H1 (cell line): ENCODE results near the gene DOCK3. TPM values are rescaled to one million over a fixed set of nuclear protein-coding genes. Genes with fewer than 3 reads are reported as not detected.
A peak's percentile ranks its signal among the peaks of the same experiment; 100 is the strongest.

Experiments
- CTCF ChIA-PET: fragments of 300-600 bp; sonication (Branson Sonifier 250); formaldehyde crosslinking; loops from one replicate; lab custom pipeline; 2021; ENCODE audit not compliant: partially characterized antibody; lab: Charles Lee
- POLR2A ChIA-PET: fragments of 300-600 bp; sonication (Branson Sonifier 250); formaldehyde crosslinking; loops from one replicate; lab custom pipeline; 2021; ENCODE audit warnings: inconsistent platforms; ENCODE audit not compliant: partially characterized antibody; lab: Charles Lee
- DNase-seq, 2 experiments: peaks; one replicate each; pipeline versions ENCODE4 v3.0.0 to v3.0.0-alpha.2; 2010 to 2022; ENCODE audit warnings: low spot score in 2 of 2, low read depth in 1 of 2, mixed read lengths in 1 of 2
- FAIRE-seq: peaks from 2 replicates; lab custom pipeline; 2011; peaks lifted over from hg19 to GRCh38; lab: Jason Lieb, UNC
- H2AFZ ChIP-seq: 2 replicates; pipeline ENCODE4 v1.8.1; 2012; ENCODE audit warnings: low read length, inconsistent platforms
- H2AK5ac ChIP-seq: 2 replicates; pipeline ENCODE4 v1.6.1; 2013; ENCODE audit warnings: low read depth, low read length
- H2BK120ac ChIP-seq: replicated peaks from 2 replicates; pipeline ENCODE3; 2013; ENCODE audit warnings: low read depth, low read length, inconsistent platforms
- H2BK12ac ChIP-seq: 2 replicates; pipeline ENCODE4 v1.6.1; 2013; ENCODE audit warnings: low read depth, low read length
- H2BK15ac ChIP-seq: 2 replicates; pipeline ENCODE4 v1.6.1; 2013; ENCODE audit warnings: low read length
- H2BK20ac ChIP-seq: 2 replicates; pipeline ENCODE4 v1.6.1; 2013; ENCODE audit warnings: low read length
- H2BK5ac ChIP-seq: 2 replicates; pipeline ENCODE4 v1.6.1; 2013; ENCODE audit warnings: low read depth, low read length
- H3K14ac ChIP-seq: 2 replicates; pipeline ENCODE4 v1.6.1; 2013; ENCODE audit warnings: inconsistent platforms; ENCODE audit not compliant: insufficient read length
- H3K18ac ChIP-seq: 2 replicates; pipeline ENCODE4 v1.6.1; 2013; ENCODE audit warnings: low read length; ENCODE audit errors: extremely low read depth
- H3K23ac ChIP-seq: 2 replicates; pipeline ENCODE4 v1.6.1; 2013; ENCODE audit warnings: inconsistent platforms; ENCODE audit not compliant: insufficient read length
- H3K23me2 ChIP-seq: 2 replicates; pipeline ENCODE4 v1.6.1; 2013; ENCODE audit warnings: low read depth, low read length
- H3K27ac ChIP-seq: 2 replicates; pipeline ENCODE4 v1.6.1; 2011; ENCODE audit warnings: low read depth, low read length, inconsistent platforms
- H3K27me3 ChIP-seq, 4 experiments: replicated peaks in 1 of 4; 1 replicate in 1 of 4; 2 replicates in 3 of 4; pipeline versions ENCODE4 v1.6.1 to v1.8.1; 2011 to 2013; ENCODE audit warnings: low read length in 3 of 4, mild to moderate bottlenecking in 3 of 4, inconsistent platforms in 2 of 4, mixed read lengths in 2 of 4, moderate library complexity in 1 of 4; ENCODE audit not compliant: control insufficient read depth in 3 of 4, insufficient read depth in 3 of 4; ENCODE audit errors: extremely low read depth in 1 of 4
- H3K36me3 ChIP-seq, 4 experiments: 2 replicates each; pipeline versions ENCODE4 v1.6.1 to v1.8.1; 2011 to 2013; ENCODE audit warnings: mild to moderate bottlenecking in 4 of 4, low read length in 3 of 4, moderate library complexity in 2 of 4, control low read depth in 1 of 4, inconsistent platforms in 1 of 4; ENCODE audit not compliant: insufficient read depth in 4 of 4, control insufficient read depth in 2 of 4
- H3K4ac ChIP-seq: replicated peaks from 2 replicates; pipeline ENCODE3; 2013; ENCODE audit warnings: low read length, low read depth, mixed read lengths, inconsistent platforms; ENCODE audit not compliant: insufficient read length
- H3K4me1 ChIP-seq, 4 experiments: replicated peaks in 1 of 4; 1 replicate in 1 of 4; 2 replicates in 3 of 4; pipeline versions ENCODE4 v1.6.1 to v1.8.1; 2011 to 2013; ENCODE audit warnings: low read length in 3 of 4, inconsistent platforms in 2 of 4, mixed read lengths in 1 of 4; ENCODE audit not compliant: insufficient read depth in 4 of 4, control insufficient read depth in 3 of 4
- H3K4me2 ChIP-seq, 2 experiments: 2 replicates each; pipeline versions ENCODE4 v1.6.1 to v1.8.1; 2011 to 2013; ENCODE audit warnings: low read depth in 2 of 2, low read length in 2 of 2, control low read depth in 1 of 2, inconsistent platforms in 1 of 2, mild to moderate bottlenecking in 1 of 2; ENCODE audit not compliant: insufficient read depth in 1 of 2
- H3K4me3 ChIP-seq, 4 experiments: fragments of 200-600, 300-600 bp in 1 of 4; sonication (generic), shearing (Covaris generic), sonication (Bioruptor Twin) in 1 of 4; 2 replicates each; pipeline versions ENCODE4 v1.5.1 to v1.8.1; 2011 to 2016; ENCODE audit warnings: low read length in 4 of 4, low read depth in 3 of 4, control low read depth in 2 of 4, inconsistent platforms in 2 of 4, mild to moderate bottlenecking in 2 of 4, mixed read lengths in 1 of 4, moderate library complexity in 1 of 4; ENCODE audit not compliant: insufficient read depth in 2 of 4; ENCODE audit errors: extremely low read depth in 1 of 4
- H3K56ac ChIP-seq: replicated peaks from 2 replicates; pipeline ENCODE3; 2013; ENCODE audit warnings: low read depth, mild to moderate bottlenecking, mixed read lengths, low read length, inconsistent platforms; ENCODE audit not compliant: insufficient read length
- H3K79me1 ChIP-seq: 2 replicates; pipeline ENCODE4 v1.6.1; 2013; ENCODE audit warnings: low read depth, low read length, control low read depth
- H3K79me2 ChIP-seq, 2 experiments: 2 replicates each; pipeline versions ENCODE4 v1.6.1 to v1.8.1; 2012 to 2013; ENCODE audit warnings: low read length in 2 of 2, mild to moderate bottlenecking in 2 of 2, inconsistent platforms in 1 of 2; ENCODE audit not compliant: insufficient read depth in 2 of 2, control insufficient read depth in 1 of 2
- H3K9ac ChIP-seq, 4 experiments: replicated peaks in 1 of 4; 1 replicate in 1 of 4; 2 replicates in 3 of 4; pipeline versions ENCODE4 v1.6.1 to v1.8.1; 2011 to 2013; ENCODE audit warnings: low read depth in 3 of 4, low read length in 3 of 4, control low read depth in 2 of 4, mild to moderate bottlenecking in 2 of 4, moderate library complexity in 2 of 4, inconsistent platforms in 1 of 4; ENCODE audit errors: extremely low read depth in 1 of 4
- H3K9me3 ChIP-seq, 2 experiments: 2 replicates each; pipeline versions ENCODE4 v1.6.1 to v1.8.1; 2012 to 2013; ENCODE audit warnings: mild to moderate bottlenecking in 2 of 2, moderate library complexity in 2 of 2, control low read depth in 1 of 2, inconsistent platforms in 1 of 2, low read depth in 1 of 2, low read length in 1 of 2, mixed read lengths in 1 of 2; ENCODE audit not compliant: insufficient read depth in 2 of 2
- H4K20me1 ChIP-seq, 2 experiments: replicated peaks in 1 of 2; 2 replicates each; pipeline versions ENCODE3 to v1.8.1; 2011 to 2013; ENCODE audit warnings: inconsistent platforms in 2 of 2, low read length in 2 of 2, mild to moderate bottlenecking in 1 of 2; ENCODE audit not compliant: insufficient read depth in 2 of 2, control insufficient read depth in 1 of 2
- H4K5ac ChIP-seq: 2 replicates; pipeline ENCODE4 v1.6.1; 2013; ENCODE audit warnings: low read length, low read depth, mixed read lengths, inconsistent platforms; ENCODE audit not compliant: insufficient read length
- H4K8ac ChIP-seq: 2 replicates; pipeline ENCODE4 v1.8.0; 2013; ENCODE audit warnings: mild to moderate bottlenecking, moderate library complexity, low read length, inconsistent platforms; ENCODE audit not compliant: insufficient read depth; ENCODE audit errors: extremely low read depth
- H4K91ac ChIP-seq: replicated peaks from 2 replicates; pipeline ENCODE3; 2013; ENCODE audit warnings: low read length, mixed read lengths, inconsistent platforms; ENCODE audit not compliant: insufficient read length
- ASH2L ChIP-seq: fragments of 200-600, 300-600 bp; sonication (generic); IDR thresholded peaks from one replicate; pipeline ENCODE4 v1.7.1; 2017; ENCODE audit warnings: low read length
- BRCA1 ChIP-seq: IDR thresholded peaks from 2 replicates; pipeline ENCODE4 v1.6.1; 2012; ENCODE audit warnings: low read depth, low read length, improper control_type of control experiment
- EZH2 ChIP-seq: fragments of 200-600 bp; sonication (generic); IDR thresholded peaks from 2 replicates; pipeline ENCODE4 v1.7.1; 2012; ENCODE audit warnings: low read depth, mild to moderate bottlenecking, moderate library complexity, low read length, inconsistent platforms; ENCODE audit not compliant: severe bottlenecking
- HDAC2 ChIP-seq, 2 experiments: fragments of 300-600 bp in 1 of 2; sonication (generic) in 1 of 2; IDR thresholded peaks; 2 replicates each; pipeline ENCODE4 v1.6.1; 2011 to 2012; ENCODE audit warnings: low read depth in 2 of 2, low read length in 2 of 2, mild to moderate bottlenecking in 2 of 2, moderate library complexity in 2 of 2, borderline replicate concordance in 1 of 2, inconsistent platforms in 1 of 2
- NANOG ChIP-seq: IDR thresholded peaks from 2 replicates; pipeline ENCODE4 v1.6.1; 2011; ENCODE audit warnings: low read length, low read depth, mild to moderate bottlenecking, inconsistent platforms; ENCODE audit not compliant: insufficient read depth, poor library complexity, severe bottlenecking
- NRF1 ChIP-seq: IDR thresholded peaks from 2 replicates; pipeline ENCODE4 v1.6.1; 2011; ENCODE audit warnings: mild to moderate bottlenecking, low read depth, low read length, improper control_type of control experiment
- RAD21 ChIP-seq, 2 experiments: IDR thresholded peaks in 1 of 2; conservative IDR thresholded peaks in 1 of 2; 2 replicates each; pipeline ENCODE4 v1.6.1; 2011; ENCODE audit warnings: low read depth in 2 of 2, low read length in 2 of 2, improper control_type of control experiment in 1 of 2, inconsistent platforms in 1 of 2, mild to moderate bottlenecking in 1 of 2, moderate library complexity in 1 of 2
- SIN3A ChIP-seq, 2 experiments: IDR thresholded peaks in 1 of 2; conservative IDR thresholded peaks in 1 of 2; 2 replicates each; pipeline ENCODE4 v1.6.1; 2011 to 2012; ENCODE audit warnings: low read length in 2 of 2, improper control_type of control experiment in 1 of 2, low read depth in 1 of 2, mild to moderate bottlenecking in 1 of 2
- WGBS, 2 experiments: shearing (Covaris generic) in 1 of 2; methylation state at CpG; one replicate each; pipeline versions ENCODE4 v1.1.6 to v1.1.7; 2013 to 2015; ENCODE audit warnings: low lambda C conversion rate in 2 of 2, mixed read lengths in 2 of 2, inconsistent platforms in 1 of 2, low coverage in 1 of 2, missing lambda C conversion rate in 1 of 2; ENCODE audit not compliant: insufficient replicate concordance in 2 of 2, insufficient coverage in 1 of 2, insufficient read length in 1 of 2; ENCODE audit errors: extremely low coverage in 1 of 2, missing lambda C conversion rate in 1 of 2; 5-methylcytosine and 5-hydroxymethylcytosine counted together
- polyA plus RNA-seq, 7 experiments: library from polyadenylated mRNA; depleted of rRNA in 3 of 7; stranded (reverse) in 5 of 7; unstranded in 2 of 7; fragments of >200 nt in 5 of 7; fragments of 200-250 nt in 2 of 7; gene quantifications; 1 replicate in 5 of 7; 2 replicates in 1 of 7; 4 replicates in 1 of 7; pipeline versions ENCODE4 v1.2.1 to v1.2.3, GENCODE V29; 2011 to 2013; ENCODE audit warnings: missing spikeins in 2 of 7, mixed read lengths in 2 of 7
- total RNA-seq: library from RNA; stranded (reverse); fragmentation: NEBNext Ultra II Directional; extraction: Animal tissue kit (Norgen Biotek cat#: 25700); gene quantifications from 2 replicates; pipeline ENCODE4 v1.2.1, GENCODE V29; 2021
- TF ChIP-seq, protein P1 (sequence below), 3 experiments: IDR thresholded peaks; 1 replicate in 2 of 3; 2 replicates in 1 of 3; pipeline versions ENCODE4 v1.5.1 to v1.6.1; 2011; ENCODE audit warnings: low read length in 3 of 3, mild to moderate bottlenecking in 3 of 3, inconsistent platforms in 2 of 3, low read depth in 1 of 3, moderate library complexity in 1 of 3; ENCODE audit not compliant: insufficient read depth in 1 of 3; ENCODE audit errors: control extremely low read depth in 1 of 3

Gene DOCK3
- total and polyA plus RNA-seq, 2 of the 8 experiments (the other 6 are each of a cell fraction or from before 2014, with no cell fraction given), result 2.7 to 5.0 TPM

GRCh38 chr3:50637945-50638344 is 36.8 kb upstream of the DOCK3 start:
- Histone ChIP-seq H3K4me2 (no peak overlapping the region), H4K5ac (no peak overlapping the region), H3K4me1 (peaks cover 2 to 15% (median 8%) of the 10 kb centered on the region in 4 experiments; a peak in 6 of 7 replicates), H4K8ac (no peak overlapping the region), H3K27ac (no peak overlapping the region), H2BK12ac (0 out of 2 replicates have a peak overlapping the region, but pooled peaks have one; percentile 17), H4K91ac (no peak overlapping the region), H3K4me3 (no peak overlapping the region), H3K9ac (no peak overlapping the region), H3K23ac (no peak overlapping the region), H2BK5ac (no peak overlapping the region; the same call in 1 of the 2 replicates), H3K56ac (no peak overlapping the region), H3K36me3 (peaks cover 0 to 14% (median 0%) of the 10 kb centered on the region in 4 experiments; a peak in 3 of 8 replicates), H3K79me2 (peaks cover 0 to 12% of the 10 kb centered on the region in 2 experiments; a peak in 1 of 4 replicates), H2BK15ac (no peak overlapping the region), H4K20me1 (peaks cover 3 to 19% of the 10 kb centered on the region in 2 experiments), H3K23me2 (0 out of 2 replicates have a peak, but pooled peaks cover 1% of the 10 kb centered on the region), H2BK120ac (no peak overlapping the region), H2AFZ (no peak overlapping the region), H3K14ac (no peak overlapping the region), H3K4ac (no peak overlapping the region), H3K27me3 (no peaks in the 10 kb centered on the region), H3K18ac (no peak overlapping the region), H3K9me3 (no peaks in the 10 kb centered on the region), H2AK5ac (no peak overlapping the region; the same call in 1 of the 2 replicates), H3K79me1 (peaks cover 16% of the 10 kb centered on the region; the same call in 1 of the 2 replicates), H2BK20ac (no peak overlapping the region; the same call in 1 of the 2 replicates)
- 87% methylated on average over 3 of the region's 3 CpGs; no CpG with 5 or more reads in 1 of the 2 experiments for WGBS, 2 experiments
- DNase-seq (no peak), FAIRE-seq (no peak)
- CTCF ChIA-PET, result interaction anchor here (1.2 to 63.8 kb wide), 3 partner anchors 12 to 672 kb away, joined by 3 to 1262 read pairs (median 1262); partner anchors contain the start of genes CISH, DOCK3 and MAPKAPK3
- POLR2A ChIA-PET, result interaction anchor here (0.9 to 1.3 kb wide), 2 partner anchors 10 to 12 kb away, joined by 3 to 6 read pairs; no protein-coding TSS in a partner anchor
- no peak for TF ChIP-seq EZH2
- no peak for TF ChIP-seq HDAC2 (IDR thresholded peaks at IDR 0.05; ENCODE audit: borderline replicate concordance in 1 of 2, low read depth in 2 of 2, low read length in 2 of 2)
- no peak for TF ChIP-seq NRF1
- TF ChIP-seq NANOG, result no peak
- no peak for TF ChIP-seq RAD21 (IDR thresholded peaks at IDR 0.05 in 1 of 2, conservative IDR thresholded peaks at IDR 0.05 in 1 of 2; ENCODE audit: low read depth in 2 of 2, low read length in 2 of 2)
- TF ChIP-seq ASH2L, result no peak
- no peak for TF ChIP-seq BRCA1
- no peak for TF ChIP-seq SIN3A (conservative IDR thresholded peaks at IDR 0.05 in 1 of 2, IDR thresholded peaks at IDR 0.05 in 1 of 2; ENCODE audit: low read depth in 1 of 2, low read length in 2 of 2)
- TF ChIP-seq, protein P1, sequence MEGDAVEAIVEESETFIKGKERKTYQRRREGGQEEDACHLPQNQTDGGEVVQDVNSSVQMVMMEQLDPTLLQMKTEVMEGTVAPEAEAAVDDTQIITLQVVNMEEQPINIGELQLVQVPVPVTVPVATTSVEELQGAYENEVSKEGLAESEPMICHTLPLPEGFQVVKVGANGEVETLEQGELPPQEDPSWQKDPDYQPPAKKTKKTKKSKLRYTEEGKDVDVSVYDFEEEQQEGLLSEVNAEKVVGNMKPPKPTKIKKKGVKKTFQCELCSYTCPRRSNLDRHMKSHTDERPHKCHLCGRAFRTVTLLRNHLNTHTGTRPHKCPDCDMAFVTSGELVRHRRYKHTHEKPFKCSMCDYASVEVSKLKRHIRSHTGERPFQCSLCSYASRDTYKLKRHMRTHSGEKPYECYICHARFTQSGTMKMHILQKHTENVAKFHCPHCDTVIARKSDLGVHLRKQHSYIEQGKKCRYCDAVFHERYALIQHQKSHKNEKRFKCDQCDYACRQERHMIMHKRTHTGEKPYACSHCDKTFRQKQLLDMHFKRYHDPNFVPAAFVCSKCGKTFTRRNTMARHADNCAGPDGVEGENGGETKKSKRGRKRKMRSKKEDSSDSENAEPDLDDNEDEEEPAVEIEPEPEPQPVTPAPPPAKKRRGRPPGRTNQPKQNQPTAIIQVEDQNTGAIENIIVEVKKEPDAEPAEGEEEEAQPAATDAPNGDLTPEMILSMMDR (IDR thresholded peaks at IDR 0.05; ENCODE audit: control extremely low read depth in 1 of 3, insufficient read depth in 1 of 3, low read depth in 1 of 3, low read length in 3 of 3), result no peak
